Stromal cell of bone marrow (primary cell): ENCODE data around the gene IGFBP3.

Source experiments
- DNase-seq: peaks from one replicate; pipeline ENCODE4 v3.0.0-alpha.2; 2012; ENCODE audit warnings: low read depth

Gene IGFBP3

GRCh38 chr7:45891462-45892402 is 29.3 kb downstream of the IGFBP3 start:
- no peak for DNase-seq

- DNase-seq = peak; percentile 37
These were observed 30.1 kb downstream of the IGFBP3 start for GRCh38 chr7:45890902-45891461.

GRCh38 chr7:45890125-45890901 is 30.8 kb downstream of the IGFBP3 start:
- no peak for DNase-seq

GRCh38 chr7:45889367-45890067 is 31.6 kb downstream of the IGFBP3 start:
- no peak for DNase-seq

GRCh38 chr7:45888993-45889366 is 32.1 kb downstream of the IGFBP3 start:
- DNase-seq = no peak

- DNase-seq = no peak
These were observed 32.7 kb downstream of the IGFBP3 start, which contains the start of gene IGFBP1 for GRCh38 chr7:45888185-45888992. Gene IGFBP1, plus strand, starts transcription at chr7:45888488. Its CDS starts 165 bp downstream, at chr7:45888653.

- no peak for DNase-seq
These were observed 34.0 kb downstream of the IGFBP3 start for GRCh38 chr7:45886931-45887667.

- DNase-seq = peak; percentile 30
These were observed 35.7 kb downstream of the IGFBP3 start for GRCh38 chr7:45885264-45885882.

GRCh38 chr7:45884136-45884535 is 36.9 kb downstream of the IGFBP3 start:
- DNase-seq = no peak

- no peak for DNase-seq
These were observed 38.6 kb downstream of the IGFBP3 start for GRCh38 chr7:45882465-45882810.

GRCh38 chr7:45881759-45882464 is 39.2 kb downstream of the IGFBP3 start:
- DNase-seq = peak; percentile 84

GRCh38 chr7:45881280-45881758 is 39.8 kb downstream of the IGFBP3 start:
- no peak for DNase-seq

- DNase-seq = no peak
These were observed 40.6 kb downstream of the IGFBP3 start for GRCh38 chr7:45880433-45880860.

GRCh38 chr7:45878457-45879144 is 42.5 kb downstream of the IGFBP3 start:
- no peak for DNase-seq

GRCh38 chr7:45876519-45876918 is 44.6 kb downstream of the IGFBP3 start:
- DNase-seq = no peak

GRCh38 chr7:45874408-45875131 is 46.5 kb downstream of the IGFBP3 start:
- DNase-seq = peak; percentile 65

GRCh38 chr7:45873355-45873754 is 47.7 kb downstream of the IGFBP3 start:
- DNase-seq = no peak

- no peak for DNase-seq
These were observed 48.1 kb downstream of the IGFBP3 start, which contains the start of gene CCDC201 for GRCh38 chr7:45873035-45873354. Gene CCDC201, minus strand, starts transcription at chr7:45873082. Its CDS starts 75 bp downstream, at chr7:45873007.
